Neural cell (in vitro differentiated cells): ENCODE results near the gene DTYMK.

Source experiments
- CTCF ChIP-seq: fragments of 450-650 bp; IDR thresholded peaks from 2 replicates; pipeline ENCODE4 v1.5.1; 2014; ENCODE audit warnings: antibody characterized with exemption, mild to moderate bottlenecking, moderate library complexity; ENCODE audit not compliant: poor library complexity, severe bottlenecking
- TAF1 ChIP-seq: IDR thresholded peaks from 2 replicates; pipeline ENCODE4 v1.6.1; 2012; ENCODE audit warnings: low read depth

DNA sequence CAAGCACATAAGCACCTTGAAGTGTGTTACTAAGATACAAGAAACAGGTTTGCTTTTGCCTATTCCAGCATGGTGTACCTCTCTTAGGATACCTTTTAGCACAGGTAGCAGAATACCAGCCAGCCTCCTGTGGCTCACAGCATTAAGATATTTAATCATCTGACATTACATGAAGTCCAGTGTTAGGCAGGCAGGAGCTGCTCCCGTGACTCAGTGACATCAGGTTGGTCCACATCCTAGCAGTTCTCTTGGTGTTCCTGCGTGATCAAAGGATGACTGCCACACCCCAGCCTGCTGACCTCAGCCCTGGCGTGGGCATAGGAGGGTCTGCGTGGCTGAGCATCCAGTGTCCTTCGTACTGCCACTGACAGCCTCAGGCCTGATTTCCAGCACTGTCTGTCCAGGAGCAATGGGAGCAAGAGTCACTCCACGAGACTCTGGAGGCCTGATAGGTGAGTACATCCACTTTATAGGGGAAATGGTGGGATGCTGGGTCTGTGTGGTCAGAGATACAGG lies 3.6 kb upstream of the DTYMK start:
- TF ChIP-seq CTCF (no peak), TAF1 (no peak)
